ENCODE data around the gene RALGAPB.
"Not testable (repeated sequence)": the region's sequence is repeated elsewhere in the genome, so short reads cannot be mapped to it uniquely, and the experiment has no call there.

The RALGAPB gene

DNA sequence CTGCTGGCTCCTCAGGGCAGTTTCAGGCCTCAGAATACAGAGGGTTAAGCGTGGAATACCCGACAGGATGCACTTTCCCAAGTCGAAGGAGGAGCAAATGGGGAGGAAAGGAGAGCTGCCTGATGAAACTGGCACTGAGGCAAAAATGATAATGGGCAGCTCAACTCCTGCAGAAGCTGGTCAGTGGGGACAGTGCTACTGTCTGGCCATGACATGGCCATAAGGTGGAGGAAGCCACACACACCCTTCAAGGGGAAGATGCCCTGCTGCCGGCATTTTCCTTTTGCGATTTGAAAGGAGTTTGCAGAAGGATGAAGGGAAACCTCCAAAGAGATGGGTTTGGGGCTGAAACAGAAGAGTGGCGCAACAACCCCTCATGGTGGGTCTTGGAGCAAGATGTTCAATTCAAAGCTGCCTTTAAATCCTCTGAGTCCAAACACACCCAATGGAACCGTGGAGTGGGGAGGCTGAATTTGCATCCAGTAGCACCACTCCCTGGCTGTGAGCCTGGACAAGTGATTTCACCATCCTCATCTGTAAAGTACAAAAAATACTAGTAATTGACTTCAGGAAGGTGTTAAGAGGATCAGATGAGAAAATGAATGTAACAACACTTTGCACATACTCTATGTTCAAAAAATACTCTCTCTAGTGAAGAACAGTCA, 111.6 kb downstream of the RALGAPB start:
- no peak for DNase-seq (ENCODE audit: low spot score)

DNA sequence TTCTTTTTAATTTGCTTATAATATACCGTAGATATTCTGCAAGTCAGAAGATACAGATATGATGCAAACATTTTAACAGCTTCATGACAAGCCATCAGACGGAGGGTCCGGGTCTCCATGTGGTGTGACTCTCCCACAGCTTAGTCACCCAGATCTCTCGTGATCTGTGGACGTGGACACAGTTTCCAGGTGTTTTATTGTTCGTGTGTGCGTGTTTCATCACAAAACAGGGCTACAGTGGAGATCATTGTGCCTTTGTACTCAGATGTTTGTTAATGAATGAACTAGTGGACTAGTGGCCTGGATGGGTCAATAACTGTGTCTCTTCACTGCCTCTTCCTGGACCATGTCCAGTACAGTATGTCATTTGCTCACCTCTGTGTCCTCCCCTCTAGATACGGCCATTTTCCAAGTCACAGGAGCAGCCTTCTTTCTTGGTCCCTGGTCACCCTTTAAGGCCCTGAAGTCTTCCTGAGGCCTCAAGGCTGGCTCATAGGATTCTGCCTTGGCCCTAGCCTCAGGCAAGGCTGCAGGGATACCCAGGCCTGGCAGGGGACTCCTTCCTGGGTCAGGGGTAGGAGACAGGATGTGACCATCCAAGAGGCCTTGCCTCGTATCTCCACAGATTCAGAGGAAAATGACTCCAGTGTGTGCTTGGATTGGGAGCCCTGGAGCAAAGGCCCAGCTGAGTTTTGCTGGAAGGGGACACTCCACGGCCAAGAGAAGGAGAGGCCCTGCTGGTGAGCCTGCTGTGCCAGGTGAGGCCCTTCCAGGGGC, 112.9 kb downstream of the RALGAPB start:
- DNase-seq (ENCODE audit: low spot score) = no peak

DNA sequence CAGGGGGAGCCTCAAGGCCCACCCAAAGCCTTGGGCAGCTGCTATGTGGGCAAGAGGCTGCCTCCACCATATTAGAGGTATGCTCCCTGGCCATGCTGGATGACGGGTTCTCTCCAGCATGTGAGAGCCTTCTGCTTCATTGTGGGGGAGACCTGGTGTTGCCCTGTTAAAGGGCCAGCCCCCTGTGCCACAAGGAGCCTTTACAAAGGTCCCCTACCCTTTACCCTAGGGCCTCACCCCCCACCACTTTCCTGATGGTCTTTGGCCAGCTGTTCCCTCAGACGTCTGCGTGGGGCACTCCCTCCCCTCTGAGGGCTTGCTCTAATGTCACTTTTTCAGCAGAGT, 113.5 kb downstream of the RALGAPB start:
- DNase-seq (ENCODE audit: low spot score) = no peak

DNA sequence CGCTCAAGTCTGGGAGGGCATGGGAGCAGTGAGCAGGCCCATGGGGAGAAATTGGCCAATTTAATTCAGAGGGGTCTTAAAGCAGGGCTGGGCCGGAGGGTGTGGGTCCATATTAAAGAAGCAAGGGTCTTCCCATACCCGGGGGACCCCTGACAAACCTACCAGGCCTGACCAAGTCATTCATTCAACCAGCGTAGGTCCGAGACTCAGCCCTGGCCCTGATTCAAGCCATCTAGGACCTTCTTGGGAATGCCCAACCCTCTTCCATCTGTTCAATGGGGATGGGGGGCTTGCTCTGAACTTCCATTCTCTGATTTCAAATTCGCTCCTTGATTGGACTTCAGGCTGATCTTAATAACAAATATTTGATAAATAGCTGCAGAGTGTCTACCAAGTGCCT, 115.7 kb downstream of the RALGAPB start:
- no peak for DNase-seq (ENCODE audit: low spot score)

DNA sequence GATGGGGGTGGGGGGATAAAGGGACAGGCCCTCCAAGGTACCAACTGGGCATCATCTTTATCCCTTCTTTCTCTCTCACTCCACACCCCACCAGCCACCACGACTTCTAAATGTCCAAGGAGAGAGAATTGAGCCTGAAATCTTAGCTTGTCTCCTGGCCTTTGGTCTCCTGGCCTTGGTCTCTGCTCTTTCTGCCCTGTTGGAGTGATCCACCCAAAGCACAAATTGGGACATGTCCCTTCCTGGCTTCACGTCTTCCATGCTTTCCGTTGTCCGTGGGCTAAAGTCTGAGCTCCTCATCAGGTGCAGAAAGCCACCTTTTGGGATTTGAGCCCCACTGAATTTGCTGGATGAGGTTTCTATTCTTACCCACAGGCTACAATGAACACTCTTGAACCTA, 116.7 kb downstream of the RALGAPB start:
- DNase-seq (ENCODE audit: low spot score) = no peak

DNA sequence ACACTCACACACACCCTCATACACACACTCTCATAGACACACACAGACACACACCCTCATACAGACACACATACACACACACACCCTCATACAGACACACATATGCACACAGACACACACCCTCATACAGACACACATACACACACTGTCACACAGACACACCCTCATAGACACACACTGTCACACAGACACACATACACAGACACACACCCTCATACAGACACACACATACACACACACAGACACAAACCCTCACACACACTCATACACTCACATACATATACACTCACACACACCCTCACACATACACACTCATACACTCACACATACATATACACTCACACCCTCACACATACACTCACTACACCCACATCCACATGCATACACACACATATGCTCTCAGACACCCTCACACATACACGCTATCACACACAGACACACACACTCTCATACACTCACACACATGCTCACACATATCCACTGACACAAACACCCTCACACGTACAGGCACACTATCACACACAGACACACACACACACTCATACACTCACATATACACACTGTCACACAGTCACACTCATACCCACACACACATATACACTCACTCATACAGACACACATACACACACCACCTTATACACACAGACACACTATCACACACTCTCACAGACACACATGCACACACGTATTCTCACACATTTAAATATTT, 117.5 kb downstream of the RALGAPB start:
- no peak for DNase-seq (ENCODE audit: low spot score)

DNA sequence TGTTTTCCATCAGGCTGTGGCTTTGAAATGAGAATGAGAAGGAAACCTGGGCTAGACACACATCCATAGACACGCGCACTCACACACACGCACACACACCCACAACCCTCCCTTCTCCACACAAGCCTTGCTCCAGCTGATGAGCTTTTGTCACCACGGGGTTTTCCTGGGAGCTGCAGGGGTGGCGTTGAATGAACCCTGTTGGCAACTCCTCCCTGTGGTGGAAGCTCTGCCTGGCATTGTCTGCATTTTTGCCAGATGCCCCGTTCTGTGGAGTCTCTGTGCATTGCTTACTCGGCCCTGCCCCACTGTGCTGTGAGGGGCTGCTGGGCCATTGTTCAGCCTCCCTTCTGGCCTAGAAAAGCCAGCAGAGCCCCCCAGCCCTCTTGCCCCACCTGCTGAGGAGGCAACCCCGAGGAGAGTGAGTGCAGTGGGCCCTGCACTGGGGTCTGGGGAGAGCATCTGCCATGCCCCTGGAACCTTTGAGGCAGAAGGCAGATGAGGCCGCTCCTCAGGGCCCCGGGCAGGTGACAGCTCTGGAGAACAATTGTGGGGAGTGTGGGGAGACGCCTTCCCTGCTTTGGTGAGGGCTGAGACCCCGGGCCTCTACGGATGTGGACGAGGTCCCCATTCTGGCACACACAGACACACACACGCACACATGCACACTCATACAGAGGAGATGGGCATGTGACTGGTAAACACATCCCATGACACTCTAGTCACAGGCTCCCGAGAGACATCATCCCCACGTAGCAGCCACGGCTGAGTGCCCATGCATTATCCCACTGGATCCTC, 118.2 kb downstream of the RALGAPB start:
- no peak for DNase-seq (ENCODE audit: low spot score)

DNA sequence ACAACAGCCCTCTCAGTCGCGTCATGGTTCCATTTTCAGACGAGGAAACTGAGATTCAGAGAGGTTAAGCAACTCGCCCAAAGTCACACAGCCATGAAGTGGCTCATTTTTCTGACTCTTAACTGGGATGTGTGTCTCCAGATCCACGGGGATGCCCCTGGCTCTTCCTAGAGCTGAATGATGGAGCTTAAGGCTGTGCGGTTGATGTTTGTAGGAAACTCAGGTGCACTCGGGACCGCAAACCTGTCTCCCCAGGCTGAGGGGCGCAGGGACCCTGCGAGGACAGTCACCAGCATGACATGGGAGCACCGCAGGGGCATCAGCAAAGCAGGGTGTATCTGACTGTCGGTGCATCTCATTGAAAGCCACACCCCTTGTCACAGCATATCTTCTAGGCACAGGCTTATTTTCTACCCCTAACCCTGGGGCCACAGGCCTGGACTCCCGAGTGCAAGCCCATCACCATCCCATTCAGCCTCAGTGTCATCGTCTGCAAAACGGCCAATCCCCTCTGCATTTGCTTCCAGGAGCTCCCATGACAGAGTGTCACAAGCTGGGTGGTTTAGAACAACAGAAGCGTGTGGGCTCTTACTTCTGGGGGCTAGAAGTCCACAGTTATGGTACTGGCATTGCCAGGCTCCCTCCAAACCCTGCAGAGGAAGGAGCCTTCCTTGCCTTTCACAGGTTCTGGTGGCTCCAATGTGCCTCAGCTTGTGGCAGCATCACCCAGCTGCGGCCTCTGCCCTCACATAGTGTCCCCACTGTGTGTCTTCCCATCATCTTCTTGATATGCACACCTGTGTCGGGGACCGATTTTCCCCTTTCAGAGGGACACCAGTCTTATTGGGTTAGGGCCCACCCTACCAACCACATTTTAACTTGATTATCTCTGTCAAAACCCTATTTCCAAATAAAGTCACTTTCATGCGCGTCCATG, 119.1 kb downstream of the RALGAPB start:
- DNase-seq (ENCODE audit: low spot score) = no peak

DNA sequence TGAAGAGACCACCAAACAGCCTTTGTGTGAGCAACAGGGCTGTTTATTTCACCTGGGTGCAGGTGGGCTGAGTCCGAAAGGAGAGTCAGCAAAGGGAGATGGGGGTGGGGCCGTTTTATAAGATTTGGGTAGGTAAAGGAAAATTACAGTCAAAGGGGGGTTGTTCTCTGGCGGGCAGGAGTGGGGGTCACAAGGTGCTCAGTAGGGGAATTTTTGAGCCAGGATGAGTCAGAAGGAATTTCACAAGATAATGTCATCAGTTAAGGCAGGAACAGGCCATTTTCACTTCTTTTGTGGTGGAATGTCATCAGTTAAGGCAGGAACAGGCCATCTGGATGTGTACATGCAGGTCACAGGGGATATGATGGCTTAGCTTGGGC, 119.8 kb downstream of the RALGAPB start:
- not testable (repeated sequence) for DNase-seq (ENCODE audit: low spot score)

DNA sequence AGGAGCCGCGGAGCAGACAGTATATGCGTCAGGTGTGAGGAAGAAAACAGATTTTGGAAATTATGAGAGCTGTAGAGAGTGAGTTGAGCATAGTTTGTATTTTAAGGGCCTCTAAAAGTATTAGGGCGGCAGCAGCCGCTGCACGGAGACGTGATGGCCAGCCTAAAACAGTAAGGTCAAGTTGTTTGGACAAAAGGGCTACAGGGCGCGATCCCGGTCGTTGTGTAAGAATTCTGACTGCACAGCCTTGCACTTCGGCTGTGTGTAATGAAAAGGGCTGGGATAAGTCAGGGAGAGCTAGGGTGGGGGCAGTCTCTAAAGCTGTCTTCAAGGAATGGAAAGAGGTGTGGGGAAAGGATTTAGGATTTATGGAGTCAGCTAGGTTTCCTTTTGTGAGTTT, 121.6 kb downstream of the RALGAPB start:
- DNase-seq (ENCODE audit: low spot score) = not testable (repeated sequence)

DNA sequence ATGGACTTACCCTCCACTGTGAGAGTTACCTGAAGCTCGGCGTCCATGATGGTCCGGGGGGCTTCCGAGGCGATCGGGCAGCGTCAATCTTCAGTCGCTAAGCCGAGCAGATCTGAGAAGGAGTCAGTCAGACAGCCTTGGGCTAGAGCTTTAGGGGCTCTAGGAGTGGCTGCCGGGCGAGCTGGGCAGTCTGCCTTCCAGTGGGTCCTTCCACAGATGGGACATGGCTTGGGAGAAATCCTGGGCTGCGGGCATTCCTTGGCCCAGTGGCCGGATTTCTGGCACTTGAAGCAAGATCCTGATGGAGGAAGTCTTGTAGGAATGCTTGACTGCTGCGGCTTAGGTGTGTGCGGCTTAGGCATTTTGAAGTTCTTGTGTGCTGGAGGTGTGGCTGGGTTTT, 123.2 kb downstream of the RALGAPB start:
- DNase-seq (ENCODE audit: low spot score) = not testable (repeated sequence)

DNA sequence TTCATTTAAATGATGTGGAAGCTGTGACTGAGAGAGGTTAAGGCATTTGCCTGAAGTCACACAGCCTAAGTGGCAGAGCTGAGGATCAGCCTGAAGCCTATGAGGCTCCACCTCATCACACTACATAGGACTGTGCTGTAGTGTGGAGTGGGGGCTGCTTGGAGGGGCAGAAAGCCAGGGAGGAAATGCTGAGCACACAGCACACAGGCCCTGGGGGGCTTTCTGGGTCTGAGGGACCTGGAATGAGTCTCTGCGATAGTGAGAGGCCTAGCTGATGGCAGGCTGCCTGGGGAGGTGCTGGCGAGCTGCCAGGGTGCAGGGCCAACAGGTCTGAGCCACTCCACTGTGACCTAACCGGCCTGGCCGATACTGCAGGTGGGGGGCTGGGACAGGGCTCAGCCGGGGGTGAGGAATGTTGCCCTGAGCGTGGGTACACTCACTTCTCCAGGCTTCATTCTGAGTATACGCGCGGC, 126.8 kb downstream of the RALGAPB start:
- DNase-seq (ENCODE audit: low spot score) = no peak

DNA sequence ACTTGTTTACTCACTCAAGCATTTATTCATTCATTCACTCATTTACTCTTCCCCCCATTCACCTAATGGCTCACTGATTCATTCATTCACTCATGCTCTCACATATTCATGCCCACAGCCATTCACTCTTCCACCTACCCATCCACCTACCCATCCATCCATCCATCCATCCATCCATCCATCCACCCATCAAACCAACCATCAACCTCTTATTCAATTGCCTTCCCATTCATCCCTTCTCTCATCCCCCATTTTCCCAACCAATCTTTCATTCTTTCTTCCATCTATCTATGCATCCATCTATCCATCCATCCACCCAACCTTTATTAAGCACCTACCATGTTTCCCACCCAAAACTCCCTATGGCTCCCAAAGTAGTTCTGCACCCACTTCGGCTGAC, 127.4 kb downstream of the RALGAPB start:
- no peak for DNase-seq (ENCODE audit: low spot score)

DNA sequence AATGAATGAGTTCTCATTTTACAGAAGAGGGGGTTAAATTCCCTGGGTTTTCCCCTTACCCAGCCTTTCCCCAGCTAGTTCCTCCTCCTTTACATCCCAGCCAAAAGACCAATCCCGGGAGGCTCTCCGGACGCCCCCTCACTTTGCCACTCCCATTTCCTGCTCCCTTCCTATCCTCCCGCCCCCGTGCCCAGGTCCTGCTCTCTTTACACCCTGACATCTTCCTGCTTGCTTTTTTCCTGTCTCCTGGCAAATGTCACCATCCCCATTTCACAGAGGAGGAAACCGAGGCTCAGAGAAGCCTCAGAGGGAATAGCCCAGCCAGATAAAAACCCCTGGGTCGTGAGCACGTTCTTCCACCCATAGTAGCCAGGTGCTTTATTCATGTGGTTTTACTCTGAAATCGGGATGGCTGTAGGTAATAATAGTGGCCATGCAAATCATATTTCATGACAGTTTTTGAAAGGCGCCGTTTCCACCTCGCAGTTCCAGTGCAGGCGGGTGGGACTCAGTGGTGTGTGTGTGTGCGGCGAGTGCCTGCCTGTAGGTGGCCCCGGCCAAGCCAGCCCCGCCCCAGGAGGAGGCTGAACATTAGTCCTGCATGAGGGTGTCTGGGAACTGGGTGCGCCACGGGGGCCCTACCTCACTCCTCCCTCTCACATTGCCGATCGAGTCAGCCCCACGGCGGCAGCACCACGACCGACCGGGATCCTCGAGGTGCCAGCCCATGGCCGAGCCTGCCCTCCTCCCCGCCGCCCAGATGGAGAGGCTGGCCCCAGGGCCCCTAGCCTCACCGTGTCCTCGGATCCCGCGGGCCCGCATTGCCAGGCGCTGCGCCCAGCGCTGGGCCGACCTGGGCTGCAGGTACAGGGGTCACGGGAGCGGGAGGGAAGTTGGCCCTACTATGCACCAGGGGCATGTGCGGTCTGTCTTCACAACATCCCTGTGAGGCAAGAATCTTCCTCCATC, 128.9 kb downstream of the RALGAPB start, which contains the start of gene ARHGAP40:
Gene ARHGAP40 (plus strand): TSS at position 594 of the 969 bp plus-strand sequence.
- peak; percentile 61 for DNase-seq (ENCODE audit: low spot score)

DNA sequence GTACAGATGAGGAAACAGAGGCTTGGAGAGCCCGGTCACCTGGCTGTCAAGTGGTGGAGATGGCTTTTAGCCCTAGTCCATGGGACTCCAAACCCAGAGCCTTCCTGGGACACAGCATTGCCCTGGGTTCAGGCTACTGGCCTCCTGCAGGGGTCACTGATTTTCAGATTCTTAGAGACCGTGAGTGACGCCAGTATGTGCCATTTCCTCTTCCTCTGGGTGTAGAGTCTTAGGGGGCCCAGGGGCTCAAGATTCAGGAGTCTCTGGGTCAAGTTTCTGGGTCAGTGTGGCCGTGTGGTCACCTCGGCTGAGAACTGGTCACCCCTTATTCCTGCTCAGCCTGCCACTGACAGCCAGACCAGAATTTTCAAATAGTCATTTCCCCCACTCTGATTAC, 129.5 kb downstream of the RALGAPB start:
- no peak for DNase-seq (ENCODE audit: low spot score)

DNA sequence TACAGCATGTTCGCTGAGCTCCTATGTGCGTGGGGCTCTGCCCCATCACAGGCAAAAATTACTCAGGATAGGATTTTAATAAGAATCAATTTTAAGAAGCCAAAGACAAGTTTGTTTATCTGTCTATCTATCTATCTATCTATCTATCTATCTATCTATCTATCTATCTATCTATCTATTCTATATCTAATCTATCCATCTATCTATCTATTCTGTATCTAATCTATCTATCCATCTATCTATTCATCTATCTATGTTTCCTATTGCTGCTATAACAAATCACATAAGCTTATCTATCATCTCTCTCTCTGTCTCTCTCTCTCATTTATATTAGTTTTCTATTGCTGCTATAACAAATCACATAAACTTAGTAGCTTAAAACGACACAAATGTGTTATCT, 130.6 kb downstream of the RALGAPB start:
- no peak for DNase-seq (ENCODE audit: low spot score)

DNA sequence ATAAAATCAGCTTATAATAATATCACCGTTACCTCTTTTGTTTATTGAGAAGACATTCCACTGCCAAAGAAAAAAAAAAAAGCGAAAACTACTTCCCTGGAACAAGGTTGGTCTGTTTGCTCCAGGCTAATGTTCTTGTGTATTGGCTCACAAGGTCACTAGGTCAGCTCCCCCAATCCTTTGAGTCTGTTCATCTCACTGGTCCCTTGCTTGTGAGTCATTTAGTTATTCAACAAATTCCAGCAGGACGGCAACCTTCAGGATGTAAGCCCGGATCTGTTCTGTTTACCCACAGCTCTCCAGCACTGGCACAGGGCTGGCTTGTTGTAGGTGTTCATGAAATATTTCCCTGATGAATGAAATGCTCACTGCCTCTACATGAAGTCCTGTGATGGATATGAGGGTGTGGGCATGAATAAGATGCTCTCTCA, 132.2 kb downstream of the RALGAPB start:
- peak; percentile 25 for DNase-seq (ENCODE audit: low spot score)

DNA sequence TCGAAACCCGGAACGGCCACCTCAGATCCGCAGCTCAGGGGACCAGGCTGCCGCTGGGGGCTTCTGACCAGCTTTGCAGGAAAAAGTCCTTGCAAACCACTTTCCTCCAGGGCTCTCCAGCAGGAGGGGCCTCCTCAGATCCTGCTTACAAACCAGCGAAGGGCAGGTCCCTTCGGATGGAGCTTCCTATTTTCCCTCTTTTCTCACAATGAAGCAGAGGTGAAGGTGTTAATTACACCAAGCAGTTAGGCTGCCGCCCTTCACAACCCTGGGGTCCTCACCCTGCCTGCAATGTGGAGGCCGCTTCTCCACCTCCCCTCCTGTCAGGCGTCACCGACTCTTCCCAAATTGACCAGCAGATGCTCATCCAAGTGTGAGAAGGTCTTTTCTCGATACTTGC, 134.7 kb downstream of the RALGAPB start:
- DNase-seq (ENCODE audit: low spot score) = no peak

DNA sequence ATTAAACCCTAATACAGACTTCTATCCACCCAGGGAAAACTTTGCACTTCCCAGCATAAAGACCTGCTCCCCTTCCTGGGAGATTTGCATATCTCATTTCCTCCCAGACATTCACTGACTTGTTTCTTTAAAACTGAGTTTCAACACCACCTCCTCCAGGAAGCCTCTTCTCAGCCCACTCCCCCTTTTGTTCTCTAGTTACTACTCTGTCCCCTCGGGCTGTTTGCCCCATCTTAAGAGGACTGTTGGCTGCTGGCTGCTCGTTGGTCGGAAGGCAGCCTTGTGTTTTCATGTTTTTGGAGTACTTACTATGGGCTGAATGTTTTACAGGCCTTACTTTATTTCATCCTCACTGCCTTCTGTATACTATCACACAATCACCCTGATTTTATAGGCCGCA, 135.5 kb downstream of the RALGAPB start:
- no peak for DNase-seq (ENCODE audit: low spot score)

DNA sequence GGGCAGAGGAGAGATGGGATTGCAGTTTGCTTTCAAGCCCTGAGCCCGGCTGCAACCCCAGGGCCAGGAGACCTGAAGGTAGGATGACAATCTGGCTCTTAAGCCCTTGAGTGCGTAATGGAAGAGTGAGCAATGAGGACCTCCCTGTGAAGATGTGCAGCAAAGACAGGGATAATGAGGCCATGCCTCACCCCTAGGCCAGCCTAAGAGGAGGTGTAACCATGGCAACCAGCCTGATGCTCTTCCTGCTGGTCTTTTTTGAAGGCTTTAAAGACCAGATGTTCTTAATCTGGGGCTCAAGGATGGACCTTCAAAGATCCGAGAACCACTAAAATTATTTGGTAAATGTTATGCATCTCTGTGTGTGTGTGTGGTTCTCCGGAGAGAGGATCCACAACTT, 137.2 kb downstream of the RALGAPB start:
- DNase-seq (ENCODE audit: low spot score) = no peak
